NCI-H2107 treated with DMSO at 0.1 percent for 48 hours (cell line): Measurements from ENCODE around the gene GNAI2.

Source experiments
- DNase-seq: peaks from one replicate; lab custom pipeline; 2025; ENCODE audit not compliant: unreplicated experiment; lab: John Stamatoyannopoulos, UW

Gene GNAI2

DNA sequence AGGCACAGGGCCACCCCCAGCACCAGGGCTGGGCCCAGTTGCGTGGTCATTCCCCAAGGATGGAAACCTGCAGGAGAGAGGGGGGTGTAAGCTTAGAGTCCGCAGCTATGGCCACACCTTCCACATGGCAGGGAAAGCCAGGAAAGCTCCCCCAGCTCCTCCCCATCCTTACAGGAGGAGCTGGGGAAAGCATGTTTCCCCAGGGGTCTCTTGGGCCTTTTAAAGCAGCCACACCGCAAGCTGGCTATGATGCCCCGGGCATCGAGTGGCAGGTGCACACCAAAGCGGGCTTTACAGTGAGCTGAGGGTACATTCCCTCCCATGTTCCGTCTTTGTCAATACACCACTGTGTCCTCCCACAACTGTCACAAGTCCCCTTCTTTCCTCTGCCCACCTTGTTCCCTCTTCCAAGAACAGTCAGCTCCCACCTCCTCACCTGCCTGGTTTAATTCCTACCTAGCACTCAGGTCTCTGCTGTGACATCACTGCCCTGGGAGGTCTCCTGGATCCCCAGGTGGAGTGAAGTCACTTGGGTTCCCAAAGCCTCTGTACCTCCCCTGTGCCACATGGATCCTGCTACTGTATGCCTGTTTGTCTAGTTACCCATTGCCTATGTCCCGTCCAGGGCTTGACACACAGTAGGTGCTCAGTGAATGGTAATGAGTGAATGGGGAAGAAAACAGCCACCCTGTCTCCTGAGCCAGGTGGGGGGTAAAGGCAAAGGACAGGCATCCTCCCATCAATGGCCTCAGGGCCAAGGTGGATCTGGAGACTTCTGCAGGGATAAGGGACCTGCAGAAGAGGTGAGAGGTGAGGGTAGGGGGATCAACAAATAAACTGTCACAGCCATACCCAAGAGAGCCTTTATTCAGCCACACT is 59.8 kb downstream of the GNAI2 start:
- DNase-seq: no peak

- no peak for DNase-seq
Measured at GRCh38 chr3:50296721-50297383, 60.8 kb downstream of the GNAI2 start.

- DNase-seq: no peak
Measured at GRCh38 chr3:50297384-50297775, 61.4 kb downstream of the GNAI2 start.

DNA sequence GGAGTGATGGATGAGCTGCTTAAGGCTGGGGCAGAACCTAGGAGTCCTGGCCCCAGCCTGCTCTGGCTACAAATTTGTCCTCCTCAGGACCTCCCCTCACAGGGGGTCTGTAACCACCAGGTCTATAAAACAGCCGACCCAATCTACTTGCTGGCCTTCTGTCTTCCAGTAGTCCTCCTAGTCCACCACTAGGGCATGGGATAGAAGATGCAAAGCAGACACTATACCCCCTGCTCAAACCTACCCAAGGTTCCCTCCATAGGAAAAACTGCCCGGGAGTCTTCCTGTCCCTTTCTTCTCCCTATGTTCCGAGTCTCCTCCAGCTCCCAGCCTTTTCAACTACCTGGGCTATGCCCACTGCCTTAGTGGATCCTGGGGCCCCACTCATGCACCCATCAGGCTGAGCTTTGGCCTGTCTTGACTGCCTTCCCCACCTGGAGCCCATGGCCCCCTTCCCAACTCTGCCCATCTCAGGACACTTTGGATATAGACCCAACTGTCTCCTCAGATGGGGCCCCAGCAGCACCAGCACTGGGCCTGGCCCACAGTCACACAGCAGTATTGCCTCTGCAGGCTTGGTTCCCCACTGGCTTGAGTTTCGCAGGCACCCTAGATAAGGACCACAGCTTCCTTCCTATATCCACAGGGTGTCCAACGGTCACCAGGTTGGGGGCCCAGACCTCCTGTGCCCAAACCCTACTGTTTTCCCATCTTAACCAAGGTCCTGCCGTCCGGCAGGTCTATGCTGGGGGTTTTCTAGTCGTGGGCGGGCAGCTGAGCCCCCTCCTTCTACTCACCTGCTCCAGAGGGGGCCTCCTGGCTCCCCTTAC is 62.1 kb downstream of the GNAI2 start:
- DNase-seq: no peak

DNA sequence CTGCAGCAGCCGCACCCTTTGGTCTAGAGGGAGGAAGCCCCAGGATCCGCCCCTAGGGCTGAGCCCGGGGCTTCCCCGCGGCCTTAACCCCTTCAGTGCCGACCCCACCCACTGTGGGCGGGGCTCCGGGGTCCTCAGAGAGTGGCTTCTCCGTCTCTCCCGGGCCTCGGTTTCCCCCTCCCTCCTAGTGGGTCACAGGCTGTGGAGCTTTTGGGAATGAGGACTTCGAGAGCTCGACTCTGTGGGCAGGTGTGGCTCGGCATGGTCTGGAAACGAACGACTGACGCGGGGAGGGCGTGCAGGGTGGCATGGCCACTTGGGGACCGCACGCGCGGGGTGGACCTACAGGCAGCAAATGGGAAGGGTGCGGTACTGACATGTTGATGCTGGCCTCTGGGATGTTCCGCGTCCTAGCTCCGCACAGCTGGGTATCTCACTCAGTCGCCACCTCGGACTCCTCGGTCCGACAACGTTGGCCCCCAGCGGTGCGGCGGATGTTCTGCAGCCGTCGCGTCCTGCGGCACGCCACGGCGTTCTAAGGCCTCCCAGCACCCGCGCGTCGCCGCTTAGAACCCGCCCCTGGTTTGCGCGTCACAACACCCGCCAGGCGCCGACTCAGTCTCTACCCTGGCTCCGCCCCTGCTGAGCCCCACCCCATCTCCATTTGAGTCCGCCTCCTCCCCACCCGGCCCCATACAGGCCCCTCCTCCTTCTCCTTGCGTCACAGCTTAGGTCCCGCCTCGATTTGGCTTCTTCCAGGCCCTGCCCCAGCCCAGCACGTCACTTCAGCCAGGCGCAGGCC is 63.0 kb downstream of the GNAI2 start, which contains the start of the genes HYAL3 and NAA80:
Gene HYAL3 (minus strand): TSS at position 570 of the 802 bp plus-strand sequence. CDS start 3,803 bp downstream, outside the sequence.
Gene NAA80 (minus strand): TSS at position 570 of the 802 bp plus-strand sequence. CDS start 1,942 bp downstream, outside the sequence.
- peak; percentile 91 for DNase-seq

DNA sequence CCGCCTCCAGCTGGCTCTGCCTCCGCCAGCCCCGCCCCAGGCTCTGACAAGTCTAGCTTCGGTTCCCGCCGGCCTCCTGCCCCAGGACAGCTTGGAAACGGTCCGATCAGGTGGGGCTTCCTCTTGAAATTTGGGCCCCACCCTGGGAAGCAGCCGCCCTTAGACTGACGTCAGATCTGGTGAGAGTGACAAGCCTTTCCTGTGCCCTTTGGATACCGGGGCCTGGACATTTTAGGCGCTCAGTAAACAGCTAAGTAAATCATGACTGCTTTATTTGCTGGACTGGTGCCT is 63.6 kb downstream of the GNAI2 start:
- DNase-seq: no peak

DNA sequence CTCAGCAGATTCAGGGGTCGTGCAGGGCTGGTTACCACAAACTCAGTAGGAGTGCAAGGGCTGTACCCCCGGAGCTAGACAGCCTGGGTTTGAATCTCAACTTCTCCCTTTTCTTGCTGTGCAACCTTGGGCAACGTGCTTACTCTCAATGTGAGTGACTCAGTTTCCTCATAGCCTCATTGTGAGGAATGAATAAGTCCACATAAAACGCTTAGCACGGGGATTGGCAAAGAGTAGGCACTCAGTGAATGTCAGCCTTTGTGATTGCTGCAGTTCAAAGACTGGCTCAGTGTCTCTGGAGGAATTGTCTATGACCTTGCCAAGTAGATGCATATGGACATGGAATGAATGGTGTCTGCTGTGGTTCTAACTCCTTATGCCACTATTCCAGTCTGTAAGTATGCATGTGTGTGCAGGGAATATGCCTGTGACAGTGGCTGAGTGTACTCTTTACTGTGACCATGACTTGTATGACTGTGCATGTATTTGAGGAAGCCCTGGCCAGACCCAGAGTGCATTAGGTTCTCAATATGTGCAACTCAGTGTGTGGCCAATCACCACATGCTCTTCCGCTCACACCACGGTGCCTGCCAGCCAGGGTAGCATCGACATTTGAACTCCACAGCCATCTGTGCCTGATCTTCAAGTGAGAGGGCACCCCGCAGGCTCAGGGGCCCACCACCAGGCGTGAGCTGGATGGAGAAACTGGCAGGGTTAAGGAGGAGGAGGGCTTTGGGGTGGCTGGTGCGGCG is 64.1 kb downstream of the GNAI2 start:
- DNase-seq: no peak

DNA sequence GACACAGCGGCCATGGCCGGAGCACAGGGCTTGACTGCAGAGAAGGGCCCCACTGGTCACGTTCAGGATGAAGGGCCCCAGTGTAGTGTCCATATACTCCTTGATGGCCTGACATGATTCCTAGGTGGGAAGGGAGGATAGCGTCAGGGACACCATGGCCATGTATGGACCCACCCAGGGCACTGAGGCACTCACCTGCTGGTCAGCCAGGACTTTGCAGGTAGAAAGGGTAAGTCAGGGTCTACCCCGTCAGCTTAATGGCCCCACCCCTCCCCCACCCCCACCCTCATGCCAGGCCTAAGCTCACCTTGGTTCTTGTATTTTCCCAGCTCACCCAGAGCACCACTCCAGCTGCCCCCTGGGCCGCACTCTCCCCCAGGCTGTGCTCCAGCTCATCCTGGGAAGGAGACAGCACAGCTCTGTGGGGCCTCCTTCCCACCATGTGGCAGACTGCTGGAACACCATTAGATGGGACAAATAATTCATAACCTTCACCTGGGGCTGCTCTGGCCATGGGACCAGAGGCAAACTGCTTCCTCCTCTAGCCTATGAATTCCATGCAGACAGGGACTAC is 64.8 kb downstream of the GNAI2 start:
- DNase-seq: no peak

GRCh38 chr3:50302095-50303012 is 66.3 kb downstream of the GNAI2 start:
- no peak for DNase-seq

- no peak for DNase-seq
Measured at GRCh38 chr3:50303013-50303815, 67.2 kb downstream of the GNAI2 start, which contains the start of gene HYAL1. Gene HYAL1 (minus strand): TSS chr3:50303574. CDS start chr3:50302956, 618 bp downstream.

DNA sequence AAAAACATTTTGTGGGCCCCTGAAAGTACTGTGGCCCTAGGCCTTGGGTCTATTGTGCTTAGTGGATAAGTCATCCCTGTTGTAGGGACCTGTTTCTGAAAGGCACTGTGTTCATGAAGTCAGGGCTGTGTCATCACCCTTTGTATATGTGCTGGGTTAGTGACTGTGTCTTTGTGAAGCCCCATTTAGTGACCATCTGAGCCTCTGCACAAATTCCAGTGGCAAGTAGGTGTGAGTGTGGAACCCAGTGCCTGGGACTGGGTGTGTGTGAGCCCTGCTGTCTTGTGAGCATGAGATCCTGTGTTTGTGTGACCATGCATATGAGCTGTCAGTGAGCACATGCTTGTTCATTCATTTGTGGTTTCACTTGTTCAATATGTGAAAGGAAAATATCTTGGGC is 68.6 kb downstream of the GNAI2 start:
- DNase-seq: no peak
